GM23248 (cell line): ENCODE measurements around the gene TMIGD1. TPM values are rescaled to one million over a fixed set of nuclear protein-coding genes. Genes with fewer than 3 reads are reported as not detected.

ENCODE experiments used
- DNase-seq: peaks from one replicate; pipeline ENCODE4 v3.0.0-alpha.2; 2015
- H2AFZ ChIP-seq: fragments of 200-600 bp; sonication (generic); 2 replicates; pipeline ENCODE4 v1.6.1; 2016; ENCODE audit warnings: antibody characterized with exemption
- H3F3A ChIP-seq: fragments of 200-600 bp; sonication (generic); 2 replicates; pipeline ENCODE4 v1.6.1; 2016; ENCODE audit warnings: mild to moderate bottlenecking, antibody characterized with exemption, mixed run types; ENCODE audit not compliant: insufficient read depth
- H3K27ac ChIP-seq: fragments of 200-600 bp; sonication (generic); 2 replicates; pipeline ENCODE4 v1.5.1; 2016; ENCODE audit warnings: mild to moderate bottlenecking
- H3K27me3 ChIP-seq: fragments of 200-600 bp; sonication (generic); replicated peaks from 2 replicates; pipeline ENCODE4 v1.6.1; 2016; ENCODE audit warnings: mild to moderate bottlenecking; ENCODE audit not compliant: insufficient read depth
- H3K36me3 ChIP-seq: fragments of 200-600 bp; sonication (generic); 2 replicates; pipeline ENCODE4 v1.6.1; 2016; ENCODE audit warnings: low read depth, mild to moderate bottlenecking
- H3K4me1 ChIP-seq: fragments of 200-600 bp; sonication (generic); 2 replicates; pipeline ENCODE4 v1.6.1; 2016; ENCODE audit warnings: mild to moderate bottlenecking; ENCODE audit not compliant: insufficient read depth
- H3K4me2 ChIP-seq: fragments of 200-600 bp; sonication (generic); one replicate; pipeline ENCODE4 v1.6.1; 2016; ENCODE audit warnings: mild to moderate bottlenecking; ENCODE audit not compliant: unreplicated experiment
- H3K4me3 ChIP-seq: fragments of 200-600 bp; sonication (generic); 2 replicates; pipeline ENCODE4 v1.5.1; 2016; ENCODE audit warnings: mild to moderate bottlenecking
- H3K79me2 ChIP-seq: fragments of 200-600 bp; sonication (generic); 2 replicates; pipeline ENCODE4 v1.6.1; 2016; ENCODE audit warnings: mild to moderate bottlenecking; ENCODE audit not compliant: insufficient read depth
- H3K9ac ChIP-seq: fragments of 200-600 bp; sonication (generic); 2 replicates; pipeline ENCODE4 v1.6.1; 2016; ENCODE audit warnings: mild to moderate bottlenecking
- H3K9me2 ChIP-seq: fragments of 200-600 bp; sonication (generic); 2 replicates; pipeline ENCODE4 v1.6.1; 2016; ENCODE audit warnings: mixed run types, mild to moderate bottlenecking, moderate library complexity; ENCODE audit not compliant: insufficient read depth
- H3K9me3 ChIP-seq: fragments of 200-600 bp; sonication (generic); one replicate; pipeline ENCODE4 v1.6.1; 2017; ENCODE audit warnings: low read depth
- H4K20me1 ChIP-seq: fragments of 200-600 bp; sonication (generic); 2 replicates; pipeline ENCODE4 v1.6.0; 2016; ENCODE audit not compliant: insufficient read depth
- EZH2 ChIP-seq: fragments of 200-600 bp; sonication (generic); IDR thresholded peaks from 2 replicates; pipeline ENCODE4 v1.6.1; 2018; ENCODE audit warnings: antibody characterized with exemption, mild to moderate bottlenecking; ENCODE audit not compliant: insufficient read depth, poor library complexity, severe bottlenecking
- EZH2phosphoT487 ChIP-seq: fragments of 200-600 bp; sonication (generic); IDR thresholded peaks from 2 replicates; pipeline ENCODE4 v1.6.1; 2018; ENCODE audit warnings: antibody characterized with exemption, moderate library complexity, mild to moderate bottlenecking, low read depth; ENCODE audit not compliant: insufficient read depth
- WGBS, 2 experiments: methylation state at CpG; one replicate each; pipeline ENCODE4 v1.1.6; 2015 to 2017; ENCODE audit warnings: low lambda C conversion rate in 2 of 2, low coverage in 1 of 2; ENCODE audit errors: missing lambda C conversion rate in 2 of 2; 5-methylcytosine and 5-hydroxymethylcytosine counted together
- in situ Hi-C: fragments of 300-500 bp; cut with MboI; formaldehyde crosslinking; loops from 2 replicates; pipeline ENCODE4 v1.15.0; 2020
- polyA plus RNA-seq: library from polyadenylated mRNA; unstranded; fragments of >200 nt; fragmentation: Nextera tagmentation; extraction: Ambion mirVana; gene quantifications from 2 replicates; pipeline ENCODE4 v1.2.1, GENCODE V29; 2016
- total RNA-seq: library from RNA; depleted of rRNA; stranded (reverse); fragments of >200 nt; shearing (Covaris generic); gene quantifications from 2 replicates; pipeline ENCODE4 v1.2.3, GENCODE V29; 2014

The TMIGD1 gene
- total and polyA plus RNA-seq, 2 experiments from 2014 or later: not detected

GRCh38 chr17:30315106-30315505, 18.8 kb downstream of the TMIGD1 start:
- Histone ChIP-seq H3K27ac (no peak overlapping the region), H3K4me3 (no peak overlapping the region), H3F3A (no peaks in the 10 kb centered on the region), H4K20me1 (no peaks in the 10 kb centered on the region), H3K9me2 (no peaks in the 10 kb centered on the region), H3K27me3 (no peaks in the 10 kb centered on the region), H3K4me2 (no peak overlapping the region), H3K9me3 (no peaks in the 10 kb centered on the region), H3K4me1 (no peaks in the 10 kb centered on the region), H3K9ac (no peak overlapping the region), H2AFZ (no peak overlapping the region), H3K36me3 (no peaks in the 10 kb centered on the region), H3K79me2 (no peaks in the 10 kb centered on the region)
- 72 to 83% methylated on average over 2 of the region's 2 CpGs for WGBS, 2 experiments
- in situ Hi-C loops: no loop called here
- DNase-seq: no peak
- no peak for TF ChIP-seq EZH2phosphoT487
- no peak for TF ChIP-seq EZH2

GRCh38 chr17:30314474-30314873, 19.4 kb downstream of the TMIGD1 start:
- Histone ChIP-seq H3K9me2 (no peaks in the 10 kb centered on the region), H3K4me1 (no peaks in the 10 kb centered on the region), H2AFZ (no peak overlapping the region), H3F3A (no peaks in the 10 kb centered on the region), H3K4me3 (no peak overlapping the region), H3K36me3 (no peaks in the 10 kb centered on the region), H3K79me2 (no peaks in the 10 kb centered on the region), H3K9ac (no peak overlapping the region), H3K27me3 (no peaks in the 10 kb centered on the region), H3K9me3 (no peaks in the 10 kb centered on the region), H3K4me2 (no peak overlapping the region), H3K27ac (no peak overlapping the region), H4K20me1 (no peaks in the 10 kb centered on the region)
- WGBS, 2 experiments: 50 to 76% methylated on average over 1 of the region's 1 CpG
- DNase-seq: no peak
- in situ Hi-C loops: no loop called here
- TF ChIP-seq EZH2 (no peak), EZH2phosphoT487 (no peak)

GRCh38 chr17:30312226-30312625, 21.6 kb downstream of the TMIGD1 start:
- no peak overlapping the region for H3K9ac ChIP-seq
- no peaks in the 10 kb centered on the region for H3K4me1 ChIP-seq
- DNase-seq: no peak
- H3K27ac ChIP-seq: no peak overlapping the region
- H3F3A ChIP-seq: no peaks in the 10 kb centered on the region
- H3K79me2 ChIP-seq: no peaks in the 10 kb centered on the region
- no peaks in the 10 kb centered on the region for H3K27me3 ChIP-seq
- 26 to 33% methylated on average over 2 of the region's 2 CpGs for WGBS, 2 experiments
- no peaks in the 10 kb centered on the region for H3K9me3 ChIP-seq
- H3K4me2 ChIP-seq: no peak overlapping the region
- TF ChIP-seq EZH2phosphoT487: no peak
- no peak for TF ChIP-seq EZH2
- no peaks in the 10 kb centered on the region for H3K9me2 ChIP-seq
- in situ Hi-C loops: no loop called here
- no peak overlapping the region for H3K4me3 ChIP-seq
- no peak overlapping the region for H2AFZ ChIP-seq
- no peaks in the 10 kb centered on the region for H4K20me1 ChIP-seq
- no peaks in the 10 kb centered on the region for H3K36me3 ChIP-seq

- Histone ChIP-seq H3K9me3 (no peaks in the 10 kb centered on the region), H3K4me1 (no peaks in the 10 kb centered on the region), H3K9ac (no peak overlapping the region), H3K27me3 (no peaks in the 10 kb centered on the region), H4K20me1 (no peaks in the 10 kb centered on the region), H3K4me2 (no peak overlapping the region), H2AFZ (no peak overlapping the region), H3K4me3 (no peak overlapping the region), H3K9me2 (no peaks in the 10 kb centered on the region), H3K79me2 (no peaks in the 10 kb centered on the region), H3K27ac (no peak overlapping the region), H3F3A (no peaks in the 10 kb centered on the region), H3K36me3 (no peaks in the 10 kb centered on the region)
- in situ Hi-C loops: no loop called here
- TF ChIP-seq EZH2phosphoT487 (no peak), EZH2 (no peak)
- 91 to 98% methylated on average over 2 of the region's 2 CpGs for WGBS, 2 experiments
- DNase-seq: no peak
Observed at GRCh38 chr17:30310562-30310961, 23.3 kb downstream of the TMIGD1 start.

- Histone ChIP-seq H3K4me3 (no peak overlapping the region), H3K9me3 (no peaks in the 10 kb centered on the region), H3K79me2 (no peaks in the 10 kb centered on the region), H3K9ac (no peak overlapping the region), H3K4me1 (no peaks in the 10 kb centered on the region), H3F3A (no peaks in the 10 kb centered on the region), H3K36me3 (no peaks in the 10 kb centered on the region), H3K4me2 (no peak overlapping the region), H4K20me1 (no peaks in the 10 kb centered on the region), H3K27me3 (no peaks in the 10 kb centered on the region), H3K9me2 (no peaks in the 10 kb centered on the region), H2AFZ (no peak overlapping the region), H3K27ac (no peak overlapping the region)
- DNase-seq: peak; percentile 46
- WGBS, 2 experiments: 71 to 85% methylated on average over 5 to 6 of the region's 6 CpGs
- in situ Hi-C loops: no loop called here
- TF ChIP-seq EZH2phosphoT487 (no peak), EZH2 (no peak)
Observed at GRCh38 chr17:30309591-30309990, 24.3 kb downstream of the TMIGD1 start.
